OCI-LY7 (cell line): ENCODE data around the gene UBE3D. TPM values are rescaled to one million over a fixed set of nuclear protein-coding genes. Genes with fewer than 3 reads are reported as not detected.

Source experiments
- BruUV-seq: library from RNA; stranded (reverse); fragments of 400-500 nt; replicated peaks from 2 replicates; lab custom pipeline; 2021; lab: Mats Ljungman, UMichigan
- CTCF ChIA-PET: fragments of 300-600 bp; sonication (Branson Sonifier 250); formaldehyde crosslinking; loops from one replicate; lab custom pipeline; 2022; ENCODE audit warnings: antibody characterized with exemption; ENCODE audit not compliant: unreplicated experiment; lab: Charles Lee
- POLR2A ChIA-PET: fragments of 300-600 bp; sonication (Branson Sonifier 250); formaldehyde crosslinking; loops from one replicate; lab custom pipeline; 2022; ENCODE audit warnings: antibody characterized with exemption; lab: Charles Lee
- DNase-seq: peaks from one replicate; pipeline ENCODE4 v3.0.0-alpha.2; 2015; ENCODE audit warnings: low spot score
- H2AFZ ChIP-seq: fragments of 200-600 bp; sonication (generic), shearing (Covaris generic); 2 replicates; pipeline ENCODE4 v1.6.1; 2014; ENCODE audit warnings: mild to moderate bottlenecking, antibody characterized with exemption, low read length, moderate library complexity
- H3K27ac ChIP-seq: fragments of 200-600 bp; sonication (generic); 2 replicates; pipeline ENCODE4 v1.5.1; 2014; ENCODE audit warnings: mixed run types, low read depth, mild to moderate bottlenecking, moderate library complexity, low read length, inconsistent platforms; ENCODE audit not compliant: poor library complexity, severe bottlenecking
- H3K36me3 ChIP-seq: fragments of 200-600 bp; sonication (generic); 2 replicates; pipeline ENCODE4 v1.6.1; 2014; ENCODE audit warnings: mild to moderate bottlenecking, antibody characterized with exemption, low read length, moderate library complexity, mixed read lengths; ENCODE audit not compliant: insufficient read depth
- H3K4me1 ChIP-seq: fragments of 200-600 bp; sonication (generic); 2 replicates; pipeline ENCODE4 v1.5.1; 2014; ENCODE audit warnings: mild to moderate bottlenecking, low read length; ENCODE audit not compliant: insufficient read depth, poor library complexity, severe bottlenecking
- H3K4me2 ChIP-seq: fragments of 200-600 bp; sonication (generic); 2 replicates; pipeline ENCODE4 v1.6.1; 2014; ENCODE audit warnings: mild to moderate bottlenecking, low read length
- H3K4me3 ChIP-seq: fragments of 200-600 bp; sonication (generic); 2 replicates; pipeline ENCODE4 v1.5.1; 2014; ENCODE audit warnings: mild to moderate bottlenecking, low read depth, low read length; ENCODE audit not compliant: poor library complexity, severe bottlenecking
- H3K79me2 ChIP-seq: fragments of 200-600 bp; sonication (generic); 2 replicates; pipeline ENCODE4 v1.6.1; 2016; ENCODE audit warnings: low read depth, mild to moderate bottlenecking, low read length, moderate library complexity, mixed read lengths; ENCODE audit not compliant: insufficient read depth
- H3K9me2 ChIP-seq: fragments of 200-600 bp; sonication (generic); 2 replicates; pipeline ENCODE4 v1.6.1; 2016; ENCODE audit warnings: mild to moderate bottlenecking, low read length, mixed read lengths; ENCODE audit not compliant: insufficient read depth
- H3K9me3 ChIP-seq: fragments of 200-600 bp; sonication (generic); 2 replicates; pipeline ENCODE4 v1.6.1; 2014; ENCODE audit warnings: mild to moderate bottlenecking, mixed run types, low read length, mixed read lengths
- H4K20me1 ChIP-seq: fragments of 200-600 bp; sonication (generic); 2 replicates; pipeline ENCODE4 v1.6.1; 2014; ENCODE audit warnings: mild to moderate bottlenecking, antibody characterized with exemption, low read length, moderate library complexity, mixed read lengths; ENCODE audit not compliant: insufficient read depth
- CTCF ChIP-seq: fragments of 200-600 bp; sonication (generic); conservative IDR thresholded peaks from 2 replicates; pipeline ENCODE4 v1.5.1; 2014; ENCODE audit warnings: mild to moderate bottlenecking, antibody characterized with exemption, low read length, moderate library complexity, mixed read lengths
- EZH2phosphoT487 ChIP-seq: fragments of 200-600 bp; sonication (generic); IDR thresholded peaks from 2 replicates; pipeline ENCODE4 v1.6.1; 2018; ENCODE audit warnings: low read depth, borderline replicate concordance, mild to moderate bottlenecking, mixed run types, antibody characterized with exemption, low read length, moderate library complexity, mixed read lengths
- intact Hi-C: fragments of 100-400 bp; cut with micrococcal nuclease; formaldehyde crosslinking; loops from one replicate; pipeline ENCODE4 v1.10.0; 2022; ENCODE audit not compliant: unreplicated experiment
- total RNA-seq, 2 experiments: library from RNA; depleted of rRNA in 1 of 2; stranded (reverse); fragments of >200 nt in 1 of 2; shearing (Covaris generic) in 1 of 2; gene quantifications; 2 replicates each; pipeline ENCODE4 v1.2.3, GENCODE V29; 2014 to 2022

Gene UBE3D
- total RNA-seq, 2 experiments from 2014 or later = 11.0 to 15.1 TPM

- TF ChIP-seq CTCF = no peak
- intact Hi-C loops = no loop called here
- Histone ChIP-seq H3K4me2 (no peak overlapping the region), H3K4me1 (no peaks in the 10 kb centered on the region), H3K4me3 (no peak overlapping the region), H3K27ac (no peak overlapping the region), H4K20me1 (no peaks in the 10 kb centered on the region), H3K9me3 (no peaks in the 10 kb centered on the region), H3K79me2 (no peaks in the 10 kb centered on the region), H3K36me3 (no peaks in the 10 kb centered on the region), H3K9me2 (no peaks in the 10 kb centered on the region), H2AFZ (no peak overlapping the region)
- no TSS peak for BruUV-seq
- no peak for DNase-seq
- ChIA-PET CTCF (no interaction called here), POLR2A (no interaction called here)
Measured at GRCh38 chr6:82987416-82987815, 78.2 kb downstream of the UBE3D start.

- Histone ChIP-seq H3K4me2 (no peak overlapping the region), H3K36me3 (no peaks in the 10 kb centered on the region), H3K27ac (no peak overlapping the region), H2AFZ (no peak overlapping the region), H3K4me3 (no peak overlapping the region), H3K9me3 (no peaks in the 10 kb centered on the region), H3K4me1 (no peaks in the 10 kb centered on the region), H3K79me2 (no peaks in the 10 kb centered on the region), H3K9me2 (no peaks in the 10 kb centered on the region), H4K20me1 (no peaks in the 10 kb centered on the region)
- intact Hi-C loops = no loop called here
- no peak for TF ChIP-seq CTCF
- TF ChIP-seq EZH2phosphoT487 = no peak
- POLR2A ChIA-PET = no interaction called here
- DNase-seq = no peak
- BruUV-seq = no TSS peak
- CTCF ChIA-PET = no interaction called here
Measured at GRCh38 chr6:82984720-82985119, 80.9 kb downstream of the UBE3D start.

GRCh38 chr6:82980086-82980485 is 85.6 kb downstream of the UBE3D start:
- Histone ChIP-seq H3K27ac (no peak overlapping the region), H3K9me2 (no peaks in the 10 kb centered on the region), H3K79me2 (no peaks in the 10 kb centered on the region), H3K36me3 (no peaks in the 10 kb centered on the region), H2AFZ (no peak overlapping the region), H3K4me2 (no peak overlapping the region), H3K9me3 (no peaks in the 10 kb centered on the region), H3K4me3 (no peak overlapping the region), H3K4me1 (no peaks in the 10 kb centered on the region), H4K20me1 (no peaks in the 10 kb centered on the region)
- intact Hi-C loops = no loop called here
- ChIA-PET CTCF (no interaction called here), POLR2A (no interaction called here)
- no TSS peak for BruUV-seq
- TF ChIP-seq EZH2phosphoT487 (no peak), CTCF (no peak)
- DNase-seq = no peak
